Measurements from ENCODE around the gene USP48.

- no peak for TF ChIP-seq POLR2A (IDR thresholded peaks at IDR 0.05)
- TF ChIP-seq CTCF (IDR thresholded peaks at IDR 0.05): no peak
Observed at GRCh38 chr1:21749859-21750468, 33.0 kb downstream of the USP48 start.
